ENCODE measurements around the gene KLHL20. TPM values are rescaled to one million over a fixed set of nuclear protein-coding genes. Genes with fewer than 3 reads are reported as not detected.

Gene KLHL20
- total RNA-seq, 1 donor = 10.5 TPM

- DNase-seq (ENCODE audit: low read depth in 2 of 3, low spot score in 2 of 3) = no peak
These were observed 112.8 kb downstream of the KLHL20 start for GRCh38 chr1:173827611-173828010.

GRCh38 chr1:173832748-173833147, 118.0 kb downstream of the KLHL20 start:
- DNase-seq (ENCODE audit: low read depth in 2 of 3, low spot score in 2 of 3) = no peak

Small RNA genes within 50 kb of the gene (small RNA-seq; reads per million reads assigned to genes)
- gene BX248409.1 (not detected), gene RF00019 (not detected)

Other genes with a start within 250 kb of the KLHL20 start
- gene PRDX6, start 237.6 kb upstream of the KLHL20 start, total RNA-seq = 90.2 TPM
- gene SLC9C2, start 111.9 kb upstream of the KLHL20 start, total RNA-seq = not detected
- not detected for gene TEX50, start 79.6 kb upstream of the KLHL20 start, total RNA-seq
- under 0.01 TPM for gene ANKRD45, start 45.1 kb upstream of the KLHL20 start, total RNA-seq
- gene DARS2, start 109.7 kb downstream of the KLHL20 start, total RNA-seq = 10.8 TPM
- 4.0 TPM for gene CENPL, start 109.9 kb downstream of the KLHL20 start, total RNA-seq
- 887 TPM for gene GAS5, start 153.0 kb downstream of the KLHL20 start, total RNA-seq
- 6.5 TPM for gene ZBTB37, start 153.4 kb downstream of the KLHL20 start, total RNA-seq
- gene SERPINC1, start 202.3 kb downstream of the KLHL20 start, total RNA-seq = under 0.01 TPM